ENCODE measurements around the gene ZNF532. TPM values are rescaled to one million over a fixed set of nuclear protein-coding genes. Genes with fewer than 3 reads are reported as not detected.

Gene ZNF532

GRCh38 chr18:59035591-59035990, 170.9 kb downstream of the ZNF532 start:
- Histone ChIP-seq H3K27ac (replicated peaks; ENCODE audit: low read length) (no peak overlapping the region), H2BK12ac (ENCODE audit: low read length) (no peak overlapping the region), H3K36me3 (replicated peaks in 1 of 2; ENCODE audit: control insufficient read depth in 2 of 2, insufficient read depth in 2 of 2, low read length in 2 of 2) (no peaks in the 10 kb centered on the region), H3K9me3 (replicated peaks in 1 of 2; ENCODE audit: control insufficient read depth in 2 of 2, insufficient read depth in 1 of 2, low read depth in 1 of 2, low read length in 2 of 2) (no peaks in the 10 kb centered on the region), H2BK5ac (ENCODE audit: low read length) (no peak overlapping the region), H4K91ac (ENCODE audit: low read depth, low read length, poor library complexity) (no peak overlapping the region), H4K8ac (ENCODE audit: low read depth, low read length) (no peak overlapping the region), H2AFZ (ENCODE audit: low read length) (no peak overlapping the region), H3K18ac (ENCODE audit: low read length) (no peak overlapping the region), H2BK15ac (ENCODE audit: low read length) (no peak overlapping the region), H3K4me2 (ENCODE audit: insufficient read depth, low read length, poor library complexity, severe bottlenecking) (no peak overlapping the region), H3K4me3 (ENCODE audit: low read length in 2 of 2) (no peak overlapping the region), H3K14ac (ENCODE audit: low read length) (no peak overlapping the region), H3K4ac (ENCODE audit: low read length) (no peak overlapping the region), H2AK5ac (ENCODE audit: low read depth, low read length) (no peak overlapping the region), H3K23ac (ENCODE audit: low read depth, low read length, poor library complexity) (no peak overlapping the region), H3K9ac (ENCODE audit: low read depth, low read length, poor library complexity) (no peak overlapping the region), H3K4me1 (ENCODE audit: control insufficient read depth in 2 of 2, insufficient read depth in 1 of 2, low read depth in 1 of 2, low read length in 2 of 2) (no peaks in the 10 kb centered on the region), H3K27me3 (ENCODE audit: control insufficient read depth in 3 of 3, insufficient read depth in 3 of 3, low read depth in 1 of 3, low read length in 3 of 3) (peaks cover 0 to 3% (median 0%) of the 10 kb centered on the region in 3 experiments), H3K79me1 (ENCODE audit: low read depth, low read length) (no peaks in the 10 kb centered on the region), H2BK120ac (ENCODE audit: low read depth, low read length) (no peak overlapping the region)
- DNase-seq (ENCODE audit: low spot score): no peak
- no CpG with 5 or more reads among the region's 8 CpGs for WGBS, 2 donors (ENCODE audit: extremely low coverage in 2 of 2, insufficient read length in 2 of 2, insufficient replicate concordance in 1 of 2)

Small RNA genes lying within 50 kb of the gene (small RNA-seq; reads per million reads assigned to genes)
- gene RF00096 (ENCODE audit: insufficient read depth) (not detected), gene RNU2-69P (ENCODE audit: insufficient read depth) (not detected)
